Endodermal cell (in vitro differentiated cells): Measurements from ENCODE around the gene TMC4. TPM values are rescaled to one million over a fixed set of nuclear protein-coding genes. Genes with fewer than 3 reads are reported as not detected.
"Not testable (repeated sequence)": the region's sequence is repeated elsewhere in the genome, so short reads cannot be mapped to it uniquely, and the experiment has no call there.

Experiments
- DNase-seq: peaks from one replicate; pipeline ENCODE4 v3.0.0-alpha.2; 2017
- H3K27ac ChIP-seq: 2 replicates; pipeline ENCODE4 v1.5.1; 2013; ENCODE audit warnings: mild to moderate bottlenecking, low read depth, low read length, moderate library complexity
- H3K27me3 ChIP-seq: 2 replicates; pipeline ENCODE4 v1.6.1; 2013; ENCODE audit warnings: mild to moderate bottlenecking, low read length, moderate library complexity; ENCODE audit not compliant: insufficient read depth, control insufficient read depth, poor library complexity, severe bottlenecking
- H3K36me3 ChIP-seq: 2 replicates; pipeline ENCODE4 v1.7.0; 2013; ENCODE audit warnings: mild to moderate bottlenecking, low read length, moderate library complexity; ENCODE audit not compliant: control insufficient read depth, insufficient read depth
- H3K4me1 ChIP-seq: one replicate; pipeline ENCODE4 v1.7.0; 2013; ENCODE audit warnings: low read length; ENCODE audit not compliant: control insufficient read depth, insufficient read depth
- H3K4me3 ChIP-seq: 2 replicates; pipeline ENCODE4 v1.5.1; 2013; ENCODE audit warnings: mild to moderate bottlenecking, low read length, moderate library complexity
- H3K9ac ChIP-seq: 2 replicates; pipeline ENCODE4 v1.6.1; 2013; ENCODE audit warnings: mild to moderate bottlenecking, low read length, moderate library complexity; ENCODE audit not compliant: poor library complexity, severe bottlenecking; ENCODE audit errors: extremely low read depth
- H3K9me3 ChIP-seq: 2 replicates; pipeline ENCODE4 v1.6.1; 2013; ENCODE audit warnings: mild to moderate bottlenecking, low read length, moderate library complexity; ENCODE audit not compliant: control insufficient read depth
- H3K27ac Mint-ChIP-seq: 2 replicates; pipeline ENCODE4 v1.8.0; 2020; ENCODE audit warnings: mixed read lengths
- H3K27me3 Mint-ChIP-seq: 2 replicates; pipeline ENCODE4 v1.8.0; 2021; ENCODE audit warnings: mild to moderate bottlenecking, mixed read lengths; ENCODE audit not compliant: insufficient read depth
- H3K36me3 Mint-ChIP-seq: 2 replicates; pipeline ENCODE4 v1.8.0; 2020; ENCODE audit warnings: low read depth, mixed read lengths
- H3K4me1 Mint-ChIP-seq: 2 replicates; pipeline ENCODE4 v1.8.0; 2020; ENCODE audit warnings: mixed read lengths
- H3K4me3 Mint-ChIP-seq: 2 replicates; pipeline ENCODE4 v1.8.0; 2020; ENCODE audit warnings: mild to moderate bottlenecking, moderate library complexity, mixed read lengths
- H3K9me3 Mint-ChIP-seq: 2 replicates; pipeline ENCODE4 v1.8.0; 2020; ENCODE audit warnings: mild to moderate bottlenecking, mixed read lengths
- CTCF ChIP-seq: fragments of 200-600 bp; sonication (generic); conservative IDR thresholded peaks from 2 replicates; pipeline ENCODE4 v1.5.0; 2021; ENCODE audit warnings: antibody characterized with exemption, mild to moderate bottlenecking
- WGBS, 2 experiments: methylation state at CpG; one replicate each; pipeline versions ENCODE4 v1.1.5 to v1.1.7; 2013; ENCODE audit warnings: missing lambda C conversion rate in 2 of 2, mixed read lengths in 1 of 2; ENCODE audit not compliant: insufficient coverage in 1 of 2, insufficient read length in 1 of 2; 5-methylcytosine and 5-hydroxymethylcytosine counted together
- total RNA-seq, 2 donors: library from RNA; stranded (reverse); fragmentation: NEBNext Ultra II Directional in 1 of 2; extraction: Animal tissue kit (Norgen Biotek cat#: 25700) in 1 of 2; gene quantifications; 2 replicates in 1 of 2; 3 replicates in 1 of 2; pipeline ENCODE4 v1.2.1, GENCODE V29; 2021

Gene TMC4
- total RNA-seq, 2 donors from 2014 or later: 32.7 to 46.6 TPM

DNA sequence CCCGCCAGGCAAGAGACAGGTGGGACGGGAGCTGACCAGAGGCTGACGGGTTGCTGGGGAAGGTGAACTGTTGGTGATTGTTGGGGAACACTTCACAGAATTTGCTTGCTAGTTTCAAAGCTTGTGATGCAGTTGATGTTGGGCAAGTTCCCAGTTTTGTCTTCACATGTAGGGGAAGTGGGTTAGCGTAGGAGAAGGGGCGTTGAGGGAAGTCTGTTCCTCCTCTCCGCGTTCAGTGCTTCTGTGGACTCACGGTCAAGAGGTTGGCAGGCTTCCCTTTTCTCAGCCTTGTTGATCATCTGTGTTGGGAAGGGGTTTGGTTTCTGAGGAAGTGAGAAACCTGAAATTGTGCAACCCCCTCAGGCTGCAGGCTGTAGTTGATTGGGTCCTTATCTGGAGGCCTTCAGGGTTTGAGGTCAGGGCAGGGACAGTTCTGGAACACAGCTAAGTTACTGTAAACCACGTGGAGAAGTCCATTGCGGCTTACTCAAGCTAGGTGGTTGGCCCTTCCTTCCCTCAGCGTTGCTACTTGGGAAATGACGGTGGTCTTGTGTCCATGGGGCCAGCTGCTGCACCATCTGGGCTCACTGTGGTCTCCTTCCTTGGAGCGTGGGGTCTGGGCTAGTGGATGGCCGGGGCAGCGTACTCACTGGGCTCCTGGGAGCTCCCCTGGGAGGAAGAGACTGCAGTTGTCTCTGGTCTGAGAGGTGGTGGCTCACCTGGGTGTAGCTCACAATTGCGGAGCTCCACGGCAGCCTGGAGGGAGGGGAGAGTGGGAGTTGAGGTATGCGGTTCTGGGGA is 35.2 kb upstream of the TMC4 start:
- H3K9me3 ChIP-seq: no peaks in the 10 kb centered on the region
- Mint-ChIP-seq H3K27ac (peak overlapping the region; percentile 91), H3K27me3 (no peaks in the 10 kb centered on the region), H3K4me3 (no peak overlapping the region), H3K4me1 (peaks cover 36% of the 10 kb centered on the region), H3K36me3 (peaks cover 69% of the 10 kb centered on the region), H3K9me3 (no peaks in the 10 kb centered on the region)
- no peak overlapping the region for H3K9ac ChIP-seq
- 89 to 90% methylated on average over 11 to 18 of the region's 18 CpGs for WGBS, 2 experiments
- no peaks in the 10 kb centered on the region for H3K27me3 ChIP-seq
- no peak overlapping the region for H3K4me3 ChIP-seq
- TF ChIP-seq CTCF: no peak
- peaks cover 16% of the 10 kb centered on the region for H3K4me1 ChIP-seq
- peak; percentile 83 for DNase-seq
- peaks cover 46% of the 10 kb centered on the region for H3K36me3 ChIP-seq
- H3K27ac ChIP-seq: peak overlapping the region; percentile 16

GRCh38 chr19:54207676-54207982 is 34.7 kb upstream of the TMC4 start:
- no peaks in the 10 kb centered on the region for H3K27me3 ChIP-seq
- H3K27me3 Mint-ChIP-seq: no peaks in the 10 kb centered on the region
- H3K4me3 Mint-ChIP-seq: no peak overlapping the region
- 94 to 97% methylated on average over 5 of the region's 5 CpGs for WGBS, 2 experiments
- no peaks in the 10 kb centered on the region for H3K9me3 ChIP-seq
- H3K27ac Mint-ChIP-seq: peak overlapping the region; percentile 91
- no peak for TF ChIP-seq CTCF
- peaks cover 42% of the 10 kb centered on the region for H3K4me1 Mint-ChIP-seq
- peaks cover 16% of the 10 kb centered on the region for H3K4me1 ChIP-seq
- no peak for DNase-seq
- no peak overlapping the region for H3K4me3 ChIP-seq
- H3K9ac ChIP-seq: no peak overlapping the region
- no peaks in the 10 kb centered on the region for H3K9me3 Mint-ChIP-seq
- no peak overlapping the region for H3K27ac ChIP-seq
- H3K36me3 Mint-ChIP-seq: peaks cover 69% of the 10 kb centered on the region
- H3K36me3 ChIP-seq: peaks cover 51% of the 10 kb centered on the region

- not testable (repeated sequence) for H3K4me3 ChIP-seq, DNase-seq, H3K9ac ChIP-seq, H3K27me3 ChIP-seq, H3K9me3 Mint-ChIP-seq, H3K27ac ChIP-seq, H3K9me3 ChIP-seq, H3K27me3 Mint-ChIP-seq, H3K4me3 Mint-ChIP-seq
- 96% methylated on average over 5 to 23 of the region's 23 CpGs for WGBS, 2 experiments
- Mint-ChIP-seq H3K36me3 (peaks cover 73% of the 10 kb centered on the region), H3K27ac (peak overlapping the region; percentile 91), H3K4me1 (peaks cover 46% of the 10 kb centered on the region)
- Histone ChIP-seq H3K36me3 (peaks cover 56% of the 10 kb centered on the region), H3K4me1 (peaks cover 16% of the 10 kb centered on the region)
Observed at GRCh38 chr19:54207193-54207592, 34.2 kb upstream of the TMC4 start.

DNA sequence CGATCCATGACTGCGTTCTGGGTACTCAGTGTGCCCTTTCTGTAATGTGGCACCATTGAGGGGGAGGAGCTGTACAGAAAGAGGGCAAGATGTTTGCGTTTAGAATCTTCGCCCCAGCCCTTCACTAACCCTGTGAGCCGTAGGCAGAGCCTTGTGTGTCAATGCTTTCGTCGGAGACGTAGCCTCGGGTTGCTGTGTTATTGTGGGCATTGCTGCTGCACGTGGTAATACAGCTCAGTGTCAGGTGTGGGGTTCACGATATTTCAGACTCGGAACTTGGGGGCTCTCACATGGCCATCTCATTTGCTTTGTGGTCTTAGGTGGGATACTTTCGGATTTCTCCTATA is 33.8 kb upstream of the TMC4 start:
- Histone ChIP-seq H3K4me3 (no peak overlapping the region), H3K27ac (no peak overlapping the region), H3K4me1 (peaks cover 16% of the 10 kb centered on the region), H3K36me3 (peaks cover 59% of the 10 kb centered on the region), H3K9ac (no peak overlapping the region), H3K9me3 (no peaks in the 10 kb centered on the region), H3K27me3 (no peaks in the 10 kb centered on the region)
- H3K4me1 Mint-ChIP-seq: peaks cover 50% of the 10 kb centered on the region
- H3K27me3 Mint-ChIP-seq: no peaks in the 10 kb centered on the region
- no peak overlapping the region for H3K4me3 Mint-ChIP-seq
- no peaks in the 10 kb centered on the region for H3K9me3 Mint-ChIP-seq
- no peak for DNase-seq
- no peak overlapping the region for H3K27ac Mint-ChIP-seq
- H3K36me3 Mint-ChIP-seq: peaks cover 76% of the 10 kb centered on the region
- 89 to 95% methylated on average over 10 to 13 of the region's 13 CpGs for WGBS, 2 experiments
- no peak for TF ChIP-seq CTCF
